Inflammatory macrophage treated with lipopolysaccharide for 4 hours (primary cell): Measurements from ENCODE around the gene CEACAM6.
"Not testable (repeated sequence)": the region's sequence is repeated elsewhere in the genome, so short reads cannot be mapped to it uniquely, and the experiment has no call there.

ENCODE experiments used
- DNase-seq: peaks from one replicate; pipeline ENCODE4 v3.0.0-alpha.2; 2020

CEACAM6 gene

DNA sequence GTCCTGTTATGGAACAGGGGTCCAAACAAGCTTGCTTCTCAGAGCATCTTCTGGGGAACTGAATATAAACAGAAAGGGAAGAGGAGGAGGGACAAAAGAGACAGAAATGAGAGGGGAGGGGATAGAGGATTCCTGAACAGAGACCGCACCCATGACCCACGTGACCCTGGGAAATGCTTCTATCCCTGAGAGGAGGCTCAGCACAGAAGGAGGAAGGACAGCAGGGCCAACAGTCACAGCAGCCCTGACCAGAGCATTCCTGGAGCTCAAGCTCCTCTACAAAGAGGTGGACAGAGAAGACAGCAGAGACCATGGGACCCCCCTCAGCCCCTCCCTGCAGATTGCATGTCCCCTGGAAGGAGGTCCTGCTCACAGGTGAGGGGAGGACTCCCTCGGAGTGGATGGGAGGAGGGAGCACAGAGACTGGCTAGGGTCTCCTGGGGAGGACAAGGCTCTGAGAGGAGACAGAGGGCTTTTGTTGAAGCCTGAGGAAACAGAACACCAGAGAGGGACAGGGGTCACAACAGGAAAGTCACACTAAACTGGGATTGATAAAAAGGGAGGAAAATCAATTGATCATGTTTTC is at the start of gene CEACAM6:
TSS of gene CEACAM6 (plus strand) at position 203 of the 586 bp plus-strand sequence. CDS start at position 312, 109 bp downstream.
- DNase-seq = peak; percentile 33

GRCh38 chr19:41706741-41707501 is 48.4 kb upstream of the CEACAM6 start:
- peak; percentile 58 for DNase-seq

GRCh38 chr19:41707502-41707812 is 47.9 kb upstream of the CEACAM6 start:
- DNase-seq = no peak

DNA sequence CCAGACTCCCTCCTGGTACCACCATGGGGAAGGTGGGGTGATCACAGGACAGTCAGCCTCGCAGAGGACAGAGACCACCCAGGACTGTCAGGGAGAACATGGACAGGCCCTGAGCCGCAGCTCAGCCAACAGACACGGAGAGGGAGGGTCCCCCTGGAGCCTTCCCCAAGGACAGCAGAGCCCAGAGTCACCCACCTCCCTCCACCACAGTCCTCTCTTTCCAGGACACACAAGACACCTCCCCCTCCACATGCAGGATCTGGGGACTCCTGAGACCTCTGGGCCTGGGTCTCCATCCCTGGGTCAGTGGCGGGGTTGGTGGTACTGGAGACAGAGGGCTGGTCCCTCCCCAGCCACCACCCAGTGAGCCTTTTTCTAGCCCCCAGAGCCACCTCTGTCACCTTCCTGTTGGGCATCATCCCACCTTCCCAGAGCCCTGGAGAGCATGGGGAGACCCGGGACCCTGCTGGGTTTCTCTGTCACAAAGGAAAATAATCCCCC is 47.4 kb upstream of the CEACAM6 start:
- no peak for DNase-seq

DNA sequence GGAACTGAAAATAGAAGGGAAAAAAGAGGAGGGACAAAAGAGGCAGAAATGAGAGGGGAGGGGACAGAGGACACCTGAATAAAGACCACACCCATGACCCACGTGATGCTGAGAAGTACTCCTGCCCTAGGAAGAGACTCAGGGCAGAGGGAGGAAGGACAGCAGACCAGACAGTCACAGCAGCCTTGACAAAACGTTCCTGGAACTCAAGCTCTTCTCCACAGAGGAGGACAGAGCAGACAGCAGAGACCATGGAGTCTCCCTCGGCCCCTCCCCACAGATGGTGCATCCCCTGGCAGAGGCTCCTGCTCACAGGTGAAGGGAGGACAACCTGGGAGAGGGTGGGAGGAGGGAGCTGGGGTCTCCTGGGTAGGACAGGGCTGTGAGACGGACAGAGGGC is 46.8 kb upstream of the CEACAM6 start, which contains the start of gene CEACAM5:
TSS of gene CEACAM5 (plus strand) at position 146 of the 400 bp plus-strand sequence. CDS start at position 252, 106 bp downstream.
- DNase-seq = no peak

GRCh38 chr19:41709516-41709915 is 45.8 kb upstream of the CEACAM6 start:
- not testable (repeated sequence) for DNase-seq

- DNase-seq = no peak
These were observed 45.2 kb upstream of the CEACAM6 start for GRCh38 chr19:41709951-41710645.

DNA sequence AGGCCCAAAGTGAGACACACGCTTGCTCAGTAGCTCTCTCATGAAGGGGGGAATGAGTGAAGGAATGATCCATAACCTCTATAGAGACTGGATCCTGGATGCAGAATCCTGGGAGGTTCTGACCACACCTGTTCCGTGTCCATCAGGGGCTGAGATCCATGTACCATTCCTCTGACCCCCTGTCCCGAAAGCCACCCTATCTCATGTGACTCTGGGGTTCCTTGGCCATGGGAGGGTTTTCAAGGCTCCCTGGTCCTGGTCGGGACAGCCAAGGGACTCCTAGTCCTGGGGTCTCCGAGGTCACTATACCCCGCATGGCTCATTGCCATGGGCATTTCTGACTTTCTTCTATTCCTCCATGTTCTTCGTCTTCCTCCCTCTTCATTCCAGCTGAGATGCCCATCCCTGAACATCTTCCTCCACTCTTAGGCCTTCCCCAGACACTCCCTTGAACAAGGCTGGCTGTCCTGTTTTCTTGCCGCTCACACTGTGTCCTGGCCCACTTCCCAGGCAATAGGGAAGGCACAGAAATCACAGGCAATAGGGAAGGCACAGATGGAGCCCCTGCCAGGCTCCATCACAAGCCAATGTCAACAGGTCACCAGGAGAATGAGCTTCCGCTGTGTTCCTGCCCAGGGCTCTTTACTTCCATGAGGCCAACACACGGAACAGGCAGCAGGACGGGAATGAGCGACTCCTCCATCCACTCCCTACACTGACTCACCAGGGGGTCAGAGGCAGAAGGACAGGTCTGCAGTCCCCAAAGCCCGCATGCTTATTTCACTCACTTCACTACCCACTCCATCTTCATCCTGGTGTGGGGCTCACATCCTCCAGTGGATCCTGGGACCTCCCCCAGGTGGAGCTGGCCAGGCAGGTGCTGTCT is 43.7 kb upstream of the CEACAM6 start:
- DNase-seq = no peak

DNA sequence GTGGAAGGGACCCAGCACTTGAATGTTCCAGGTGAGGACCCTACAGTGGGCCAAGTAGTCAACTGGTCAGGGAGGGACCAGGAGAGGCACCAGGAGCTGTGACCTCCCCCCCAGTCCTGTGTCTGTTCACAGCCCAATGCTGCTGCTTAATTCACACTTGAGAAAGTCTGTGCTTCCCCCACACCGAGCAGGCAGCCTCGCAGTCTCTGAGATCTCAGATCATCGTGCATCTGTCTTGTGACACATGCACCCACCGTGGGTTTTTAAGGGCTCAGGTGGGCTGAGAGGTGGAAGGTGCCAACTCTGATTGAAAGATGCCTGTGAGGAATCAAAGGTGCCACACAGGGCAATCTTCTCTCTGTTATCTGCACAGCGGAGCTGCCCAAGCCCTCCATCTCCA is 40.7 kb upstream of the CEACAM6 start:
- no peak for DNase-seq

DNA sequence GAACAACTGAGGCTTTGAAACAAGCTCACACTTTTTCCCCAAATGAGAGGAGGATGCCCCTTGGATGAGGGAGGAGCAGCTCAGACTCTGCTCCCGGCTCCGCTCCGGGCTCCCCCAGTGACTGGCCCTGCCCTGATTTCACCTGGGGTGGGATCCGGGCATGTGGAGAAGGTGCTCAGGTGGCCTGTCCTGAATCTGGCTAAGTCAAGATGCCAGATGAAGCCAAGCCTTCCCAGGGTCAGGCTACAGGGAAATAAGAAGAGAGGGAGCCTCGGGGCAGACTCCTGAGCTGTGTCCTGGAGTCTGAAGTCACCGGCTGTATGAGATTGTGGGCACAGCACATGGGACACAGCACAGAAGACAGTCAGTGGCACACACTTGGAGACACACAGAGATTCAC is 36.6 kb upstream of the CEACAM6 start:
- no peak for DNase-seq

DNA sequence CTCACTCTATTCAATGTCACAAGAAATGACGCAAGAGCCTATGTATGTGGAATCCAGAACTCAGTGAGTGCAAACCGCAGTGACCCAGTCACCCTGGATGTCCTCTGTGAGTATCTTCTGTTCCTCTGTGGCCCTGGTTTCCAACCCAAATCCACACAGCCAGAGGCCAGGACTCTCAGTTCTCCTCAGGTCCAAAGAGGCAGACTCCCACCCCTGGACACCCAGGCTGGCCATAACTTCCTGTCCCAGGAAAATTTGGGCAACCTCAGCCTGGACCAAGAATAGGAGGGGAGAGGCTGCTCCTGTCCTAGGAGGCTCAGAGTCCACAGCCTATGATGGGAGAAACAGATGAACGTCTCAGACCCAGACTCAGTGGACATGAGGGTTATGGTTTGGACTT is 35.2 kb upstream of the CEACAM6 start:
- no peak for DNase-seq

GRCh38 chr19:41726493-41726892 is 28.8 kb upstream of the CEACAM6 start:
- no peak for DNase-seq

GRCh38 chr19:41734156-41734555 is 21.2 kb upstream of the CEACAM6 start:
- no peak for DNase-seq

DNA sequence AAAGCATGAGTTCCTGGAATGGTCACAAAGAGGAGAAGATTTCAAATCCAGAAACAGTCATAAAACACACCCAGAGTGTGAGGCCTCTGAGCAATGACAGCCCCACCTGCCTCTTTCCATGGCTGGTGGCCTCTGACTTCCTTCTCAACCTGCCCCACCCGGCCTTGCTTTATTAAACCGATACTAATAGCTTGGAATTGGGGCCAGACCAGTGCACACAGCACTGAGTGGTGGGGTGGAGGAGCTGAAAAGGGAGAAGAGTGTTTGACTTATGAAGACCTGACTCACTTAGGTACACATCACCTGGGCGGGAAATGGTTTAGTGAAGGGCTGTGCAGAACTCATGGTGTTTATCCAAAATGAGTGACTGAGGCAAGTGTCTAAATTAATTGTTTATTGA is 20.7 kb upstream of the CEACAM6 start:
- DNase-seq = no peak

- no peak for DNase-seq
These were observed 20.2 kb upstream of the CEACAM6 start for GRCh38 chr19:41735071-41735600.

DNA sequence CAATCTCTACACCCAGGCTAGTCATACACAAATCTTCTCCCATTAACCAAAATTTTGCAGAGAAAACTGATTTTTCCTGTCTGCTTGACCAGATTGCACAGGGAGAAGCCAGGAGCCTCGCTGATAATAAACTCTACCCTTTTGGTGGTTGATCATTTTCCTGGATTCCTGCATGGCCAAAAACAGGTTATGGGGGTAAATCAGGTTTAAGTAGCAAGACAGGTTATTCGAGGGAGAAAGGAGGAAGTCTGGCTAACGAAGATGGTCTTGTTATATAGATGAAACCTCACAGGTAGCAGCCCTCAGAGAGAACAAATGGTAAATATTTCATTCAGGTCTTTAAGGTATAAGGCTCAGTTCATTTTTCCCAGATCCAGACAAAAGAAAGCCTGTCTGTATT is 16.0 kb upstream of the CEACAM6 start:
- DNase-seq = no peak

DNA sequence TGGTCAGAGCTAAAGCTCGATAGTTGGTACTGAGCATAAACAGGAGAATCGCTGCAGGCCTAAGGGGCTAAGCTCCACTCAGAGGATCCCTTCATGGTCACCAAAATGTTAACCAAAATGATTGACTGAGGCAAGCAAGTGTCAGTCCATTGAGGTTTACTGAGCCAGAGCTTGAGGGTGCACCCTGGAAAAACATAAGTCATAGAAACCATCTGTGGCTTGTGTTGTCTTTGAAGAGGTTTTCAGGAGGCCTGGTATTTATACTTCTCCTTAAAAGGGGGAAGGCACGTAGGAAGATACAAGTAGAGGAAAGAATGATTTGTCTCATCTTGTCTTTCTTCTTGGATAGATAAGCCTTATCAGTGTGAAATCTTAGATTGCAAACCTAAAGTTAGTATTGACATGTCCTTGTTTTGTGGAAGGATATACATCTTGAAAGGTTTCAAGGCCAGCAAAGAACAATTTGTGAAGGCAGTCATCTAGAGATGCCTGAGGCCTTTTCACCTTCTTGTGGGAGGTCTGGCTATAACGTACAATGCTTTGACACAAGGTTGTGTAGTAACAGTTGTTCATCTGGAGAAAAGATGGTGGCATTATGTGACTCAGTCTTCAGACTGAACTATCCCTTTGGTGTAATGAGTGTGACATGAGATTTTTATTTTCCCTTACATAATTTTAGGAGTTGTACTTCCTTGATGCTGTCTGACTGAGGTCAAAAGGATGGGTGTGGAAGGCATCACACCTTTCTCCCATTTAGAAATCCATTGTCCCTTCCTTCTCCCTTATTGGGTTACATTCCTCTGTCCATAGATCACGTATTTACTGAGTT is 14.7 kb upstream of the CEACAM6 start:
- DNase-seq = no peak

DNA sequence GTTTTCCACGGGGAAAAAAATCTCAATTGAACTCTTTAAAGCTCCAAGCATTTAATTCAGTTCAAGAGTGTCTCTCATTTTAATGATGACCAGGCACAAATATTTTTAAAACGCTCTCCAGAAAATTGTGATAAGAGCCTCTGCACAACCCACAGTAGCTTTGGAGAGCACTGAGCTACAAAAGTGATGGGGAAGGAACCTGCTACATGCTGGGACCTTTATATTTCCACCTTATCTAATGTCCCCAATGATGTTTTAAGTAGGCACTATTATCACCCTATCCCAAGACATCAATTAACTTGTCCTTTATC is 14.1 kb upstream of the CEACAM6 start:
- no peak for DNase-seq

- DNase-seq = peak; percentile 43
These were observed 10.5 kb upstream of the CEACAM6 start for GRCh38 chr19:41744850-41745249.

DNA sequence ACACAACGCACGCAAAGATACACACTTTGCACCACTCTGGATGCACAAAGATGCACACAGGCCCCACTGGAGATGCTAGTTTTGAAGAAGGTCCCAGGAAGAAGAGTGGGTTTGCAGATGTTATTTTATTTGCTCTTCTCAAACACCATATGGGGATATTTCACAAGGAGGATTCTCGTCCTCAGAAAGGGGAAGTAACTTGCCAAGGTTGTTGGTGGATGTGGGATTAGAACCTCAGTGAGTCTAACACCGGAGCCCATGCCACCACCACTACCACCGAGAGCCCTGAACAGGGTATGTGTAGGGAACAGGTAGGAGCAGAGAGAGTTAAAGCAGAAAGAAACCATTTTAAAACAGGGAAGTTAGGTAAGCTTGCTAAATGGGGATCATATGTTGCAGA is 9.6 kb upstream of the CEACAM6 start:
- peak; percentile 50 for DNase-seq

DNA sequence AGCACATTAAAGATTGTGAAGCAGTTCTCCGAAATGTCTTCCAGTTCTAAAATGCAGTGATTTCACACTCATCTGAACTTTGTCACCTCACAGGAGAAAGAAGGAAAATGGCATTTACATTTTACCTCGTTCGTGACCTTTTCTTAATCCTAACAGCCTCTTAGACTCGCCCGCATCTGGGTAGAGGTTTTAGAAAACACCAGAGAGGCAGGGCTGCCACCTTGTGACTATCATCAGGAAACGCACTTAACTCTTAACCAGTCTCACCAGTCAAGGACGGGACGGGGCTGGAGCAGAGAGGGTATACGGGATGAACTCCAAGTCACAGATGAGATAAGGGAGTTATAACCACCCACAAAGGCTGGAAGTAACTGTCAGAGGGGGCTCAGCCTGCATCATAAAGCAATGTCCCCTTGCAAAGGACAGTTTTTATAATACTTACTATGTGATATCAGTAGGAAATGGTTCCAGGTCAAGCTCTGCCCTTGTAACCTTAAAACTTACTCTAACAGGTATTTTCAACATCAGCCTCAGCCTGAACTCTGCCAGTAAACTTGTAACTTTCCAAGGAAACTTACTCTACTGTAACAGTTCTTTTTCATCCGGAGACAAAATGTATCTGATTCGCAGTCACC is 8.6 kb upstream of the CEACAM6 start:
- peak; percentile 65 for DNase-seq
